Body of pancreas (tissue), 4 donors: ENCODE measurements around the gene ETFDH.

ENCODE experiments used
- POLR2A ChIP-seq, 3 donors: fragments of 450-650 bp; IDR thresholded peaks; one replicate each; pipeline ENCODE4 v1.6.1; 2016; ENCODE audit warnings: antibody characterized with exemption in 3 of 3, mild to moderate bottlenecking in 2 of 3
- TF ChIP-seq, protein P1 (sequence below), 7 experiments: fragments of 450-650 bp in 4 of 7; fragments of 200-600 bp in 3 of 7; sonication (generic) in 3 of 7; IDR thresholded peaks; one replicate each; pipeline ENCODE4 v1.5.1; 2016 to 2019; ENCODE audit warnings: antibody characterized with exemption in 7 of 7

DNA sequence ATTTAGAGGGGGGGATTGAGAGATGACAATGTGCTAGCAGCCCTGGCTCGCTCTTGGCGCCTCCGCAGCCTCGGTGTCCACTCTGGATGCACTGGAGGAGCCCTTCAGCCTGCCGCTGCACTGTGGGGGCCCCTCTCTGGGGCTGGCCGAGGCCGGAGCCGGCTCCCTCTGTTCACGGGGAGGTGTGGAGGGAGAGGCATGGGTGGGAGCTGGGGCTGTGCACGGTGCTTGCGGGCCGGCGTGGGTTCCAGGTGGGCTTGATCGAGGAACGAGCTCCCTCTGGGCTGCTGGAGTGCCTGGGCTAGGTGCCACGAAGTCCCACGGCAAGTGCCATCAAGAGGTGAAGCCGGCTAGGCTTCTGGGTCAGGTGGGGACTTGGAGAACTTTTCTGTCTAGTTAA, 7.3 kb upstream of the ETFDH start:
- no peak for TF ChIP-seq POLR2A (IDR thresholded peaks at IDR 0.05)
- TF ChIP-seq, protein P1, sequence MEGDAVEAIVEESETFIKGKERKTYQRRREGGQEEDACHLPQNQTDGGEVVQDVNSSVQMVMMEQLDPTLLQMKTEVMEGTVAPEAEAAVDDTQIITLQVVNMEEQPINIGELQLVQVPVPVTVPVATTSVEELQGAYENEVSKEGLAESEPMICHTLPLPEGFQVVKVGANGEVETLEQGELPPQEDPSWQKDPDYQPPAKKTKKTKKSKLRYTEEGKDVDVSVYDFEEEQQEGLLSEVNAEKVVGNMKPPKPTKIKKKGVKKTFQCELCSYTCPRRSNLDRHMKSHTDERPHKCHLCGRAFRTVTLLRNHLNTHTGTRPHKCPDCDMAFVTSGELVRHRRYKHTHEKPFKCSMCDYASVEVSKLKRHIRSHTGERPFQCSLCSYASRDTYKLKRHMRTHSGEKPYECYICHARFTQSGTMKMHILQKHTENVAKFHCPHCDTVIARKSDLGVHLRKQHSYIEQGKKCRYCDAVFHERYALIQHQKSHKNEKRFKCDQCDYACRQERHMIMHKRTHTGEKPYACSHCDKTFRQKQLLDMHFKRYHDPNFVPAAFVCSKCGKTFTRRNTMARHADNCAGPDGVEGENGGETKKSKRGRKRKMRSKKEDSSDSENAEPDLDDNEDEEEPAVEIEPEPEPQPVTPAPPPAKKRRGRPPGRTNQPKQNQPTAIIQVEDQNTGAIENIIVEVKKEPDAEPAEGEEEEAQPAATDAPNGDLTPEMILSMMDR (IDR thresholded peaks at IDR 0.05) = no peak
